Activated naive CD4-positive, alpha-beta T cell treated with anti-CD3 and anti-CD28 coated beads, Interleukin-2, amount 10 ng/mL, durations not matched to agents 7 days and 5 days (primary cell): ENCODE data around the gene MYO1D.
"Not testable (repeated sequence)": the region's sequence is repeated elsewhere in the genome, so short reads cannot be mapped to it uniquely, and the experiment has no call there.

Experiments used
- CTCF ChIA-PET: fragments of 350-600 bp; sonication (Branson Sonifier 250); formaldehyde crosslinking; loops from one replicate; lab custom pipeline; 2021; ENCODE audit warnings: antibody characterized with exemption; lab: Charles Lee
- DNase-seq: peaks from one replicate; pipeline ENCODE4 v3.0.0-alpha.2; 2020
- H3K27ac Mint-ChIP-seq: one replicate; pipeline ENCODE4 v1.8.0; 2021; ENCODE audit warnings: mild to moderate bottlenecking, moderate library complexity, mixed read lengths
- H3K27me3 Mint-ChIP-seq: one replicate; pipeline ENCODE4 v1.8.0; 2021; ENCODE audit warnings: mild to moderate bottlenecking, mixed read lengths
- H3K36me3 Mint-ChIP-seq: one replicate; pipeline ENCODE4 v1.8.0; 2021; ENCODE audit warnings: mixed read lengths
- H3K4me1 Mint-ChIP-seq: one replicate; pipeline ENCODE4 v1.8.0; 2021; ENCODE audit warnings: mixed read lengths
- H3K4me3 Mint-ChIP-seq: one replicate; pipeline ENCODE4 v1.8.0; 2021; ENCODE audit warnings: mild to moderate bottlenecking, moderate library complexity, mixed read lengths
- H3K9me3 Mint-ChIP-seq: one replicate; pipeline ENCODE4 v1.8.0; 2021; ENCODE audit warnings: mixed read lengths

Gene MYO1D

DNA sequence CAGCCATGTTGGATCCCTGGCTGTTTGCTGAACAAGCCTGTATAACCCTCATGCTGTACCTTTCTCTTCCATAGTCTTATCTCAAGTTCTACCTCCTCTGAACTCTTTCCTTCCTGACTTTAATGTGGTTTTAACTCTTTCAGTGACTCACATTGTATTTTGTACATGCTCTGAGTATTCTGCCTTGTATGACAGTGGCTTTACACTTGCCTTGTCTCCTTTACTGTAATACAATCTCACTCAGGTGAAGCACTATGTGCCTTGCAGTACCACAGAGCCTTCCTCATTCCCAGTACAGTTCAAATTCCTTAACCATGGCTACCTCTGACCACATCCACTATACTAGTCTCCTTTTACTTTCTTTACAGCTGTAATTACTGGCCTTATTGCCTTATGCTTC lies 418.6 kb downstream of the MYO1D start:
- CTCF ChIA-PET: no interaction called here
- Mint-ChIP-seq H3K36me3 (peaks cover 55% of the 10 kb centered on the region), H3K4me1 (peaks cover 31% of the 10 kb centered on the region), H3K9me3 (no peaks in the 10 kb centered on the region), H3K27me3 (no peaks in the 10 kb centered on the region), H3K4me3 (no peak overlapping the region), H3K27ac (no peak overlapping the region)
- no peak for DNase-seq

DNA sequence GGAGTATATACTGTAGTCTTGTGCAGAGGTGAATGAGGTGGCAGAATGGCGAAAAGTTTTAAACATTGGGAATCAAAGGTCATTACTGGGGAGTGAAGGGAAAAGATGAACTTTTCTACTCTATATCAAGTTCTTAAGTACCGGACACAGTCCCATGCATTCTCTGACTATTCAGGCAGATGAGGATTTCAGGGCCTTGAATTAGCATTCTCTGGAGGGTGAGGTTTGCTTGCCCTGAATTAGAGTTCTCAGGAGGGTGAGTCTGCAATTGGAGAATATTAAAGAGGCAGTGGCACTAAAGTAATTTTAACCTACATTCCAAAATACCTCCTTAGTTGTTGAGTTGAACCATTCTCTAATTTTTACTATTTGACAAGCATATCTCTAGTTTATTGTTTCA lies 423.6 kb downstream of the MYO1D start:
- CTCF ChIA-PET: interaction anchor here (1.1 to 1.5 kb wide), 2 partner anchors 9 kb away, joined by 3 to 7 read pairs; partner anchors contain the start of gene PSMD11
- Mint-ChIP-seq H3K4me3 (no peak overlapping the region), H3K27me3 (no peaks in the 10 kb centered on the region), H3K4me1 (peaks cover 24% of the 10 kb centered on the region), H3K36me3 (peaks cover 69% of the 10 kb centered on the region), H3K27ac (no peak overlapping the region), H3K9me3 (no peaks in the 10 kb centered on the region)
- DNase-seq: no peak

DNA sequence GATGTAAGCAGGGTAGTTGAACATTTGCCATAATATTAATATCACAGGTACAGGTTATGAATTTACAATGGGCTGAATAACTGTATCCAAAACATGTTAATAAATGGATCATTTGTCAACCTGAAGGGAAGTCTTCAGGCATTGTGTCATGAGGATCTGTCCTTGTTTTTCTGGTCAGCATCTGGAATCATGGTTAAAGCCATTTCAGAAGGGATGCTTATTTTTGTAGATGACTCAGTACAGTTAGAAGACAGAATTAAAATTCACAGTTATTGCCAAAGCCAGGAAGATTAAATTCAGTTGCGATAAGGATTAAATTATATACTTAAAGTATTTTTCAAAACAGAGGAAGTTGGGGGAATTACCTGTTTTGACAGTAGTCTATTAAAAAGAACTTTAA lies 424.6 kb downstream of the MYO1D start:
- peaks cover 16% of the 10 kb centered on the region for H3K4me1 Mint-ChIP-seq
- CTCF ChIA-PET: no interaction called here

DNA sequence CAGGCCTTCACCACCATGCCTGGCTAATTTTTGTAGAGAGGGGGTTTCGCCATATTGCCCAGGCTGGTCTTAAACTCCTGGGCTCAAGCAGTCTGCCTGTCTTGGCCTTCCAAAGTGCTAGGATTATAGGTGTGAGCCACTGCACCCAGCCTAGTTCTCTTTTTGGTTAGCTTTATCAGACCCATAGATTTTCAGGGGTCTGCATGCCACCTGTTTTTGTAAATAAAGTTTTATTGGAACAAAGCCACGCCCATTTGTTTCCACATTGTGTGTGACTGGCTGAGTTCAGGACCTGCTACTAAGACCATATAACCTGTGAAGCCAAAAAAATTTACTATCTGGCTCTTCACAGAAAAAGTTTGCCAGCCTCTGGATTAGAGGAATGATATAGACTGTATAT lies 425.0 kb downstream of the MYO1D start:
- no peak overlapping the region for H3K4me3 Mint-ChIP-seq
- no peak for DNase-seq
- no peak overlapping the region for H3K27ac Mint-ChIP-seq
- no peaks in the 10 kb centered on the region for H3K9me3 Mint-ChIP-seq
- H3K36me3 Mint-ChIP-seq: peaks cover 66% of the 10 kb centered on the region
- H3K4me1 Mint-ChIP-seq: peaks cover 16% of the 10 kb centered on the region
- CTCF ChIA-PET: no interaction called here
- no peaks in the 10 kb centered on the region for H3K27me3 Mint-ChIP-seq

More for the DNA sequence above, 424.6 kb downstream of the MYO1D start:
- H3K27me3 Mint-ChIP-seq: no peaks in the 10 kb centered on the region
- no peaks in the 10 kb centered on the region for H3K9me3 Mint-ChIP-seq
- no peak overlapping the region for H3K27ac Mint-ChIP-seq
- no peak for DNase-seq
- no peak overlapping the region for H3K4me3 Mint-ChIP-seq
- peaks cover 64% of the 10 kb centered on the region for H3K36me3 Mint-ChIP-seq

DNA sequence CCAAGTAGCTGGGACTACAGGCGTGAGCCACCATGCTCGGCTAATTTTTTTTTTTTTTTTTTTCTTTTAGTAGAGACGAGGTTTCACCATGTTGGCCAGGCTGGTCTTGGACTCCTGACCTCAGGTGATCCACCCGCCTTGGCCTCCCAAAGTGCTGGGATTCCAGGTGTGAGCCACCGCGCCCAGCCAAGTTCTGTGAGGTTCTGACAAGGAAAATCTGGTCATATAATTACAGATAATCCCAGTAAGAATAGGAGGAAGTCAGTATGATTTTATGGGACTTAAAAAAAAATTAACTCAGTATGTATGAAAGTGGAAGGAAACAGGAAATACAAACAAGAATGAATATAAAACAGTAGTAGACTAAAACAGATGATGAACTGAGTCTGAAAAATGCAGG lies 426.5 kb downstream of the MYO1D start:
- not testable (repeated sequence) for H3K4me3 Mint-ChIP-seq, DNase-seq, H3K27ac Mint-ChIP-seq, H3K9me3 Mint-ChIP-seq, H3K27me3 Mint-ChIP-seq
- Mint-ChIP-seq H3K4me1 (peaks cover 30% of the 10 kb centered on the region), H3K36me3 (peaks cover 69% of the 10 kb centered on the region)
- CTCF ChIA-PET: interaction anchor here (1.1 kb wide), 1 partner anchor 12 kb away, joined by 5 read pairs; no protein-coding TSS in a partner anchor

DNA sequence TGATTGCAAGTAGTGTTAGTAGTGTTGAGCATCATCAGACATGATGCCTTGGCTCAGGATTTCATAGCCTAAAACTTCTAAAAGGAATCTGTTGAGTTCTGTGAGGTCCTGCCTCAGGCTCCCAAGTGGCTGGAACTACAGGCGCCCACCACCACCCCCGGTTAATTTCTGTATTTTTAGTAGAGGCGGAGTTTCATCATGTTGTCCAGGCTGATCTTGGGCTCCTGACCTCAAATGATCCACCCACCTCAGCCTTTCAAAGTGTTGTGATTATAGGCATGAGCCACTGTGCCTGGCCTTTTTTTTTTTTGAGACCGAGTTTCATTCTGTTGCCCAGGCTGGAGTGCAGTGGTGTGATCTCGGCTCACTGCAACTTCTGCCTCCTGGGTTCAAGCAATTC lies 427.0 kb downstream of the MYO1D start:
- CTCF ChIA-PET: interaction anchor here (1.3 kb wide), 1 partner anchor 34 kb away, joined by 4 read pairs; no protein-coding TSS in a partner anchor
- Mint-ChIP-seq H3K27ac (no peak overlapping the region), H3K27me3 (no peaks in the 10 kb centered on the region), H3K4me3 (no peak overlapping the region), H3K4me1 (peaks cover 33% of the 10 kb centered on the region), H3K36me3 (peaks cover 69% of the 10 kb centered on the region), H3K9me3 (no peaks in the 10 kb centered on the region)
- no peak for DNase-seq

DNA sequence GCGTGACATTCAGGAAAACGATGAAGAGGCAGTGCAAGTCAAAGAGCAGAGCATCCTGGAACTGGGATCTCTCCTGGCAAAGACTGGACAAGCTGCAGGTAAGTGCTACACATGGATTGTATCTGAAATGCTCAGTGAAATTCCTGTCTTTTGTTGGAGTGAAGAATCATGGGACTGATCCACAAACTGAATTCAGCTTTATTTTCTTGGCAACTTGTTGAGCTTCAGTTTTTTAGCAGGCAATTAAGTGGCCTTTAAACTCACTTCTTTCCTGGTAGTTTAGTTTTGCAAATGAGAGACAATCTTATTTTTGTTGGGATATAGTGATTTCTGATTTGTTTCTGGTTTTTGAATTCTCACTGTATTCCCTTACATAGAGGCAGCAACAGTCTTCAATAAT lies 430.0 kb downstream of the MYO1D start:
- Mint-ChIP-seq H3K9me3 (no peaks in the 10 kb centered on the region), H3K27me3 (peaks cover 19% of the 10 kb centered on the region), H3K4me1 (peaks cover 45% of the 10 kb centered on the region), H3K4me3 (no peak overlapping the region), H3K27ac (no peak overlapping the region), H3K36me3 (peaks cover 47% of the 10 kb centered on the region)
- CTCF ChIA-PET: interaction anchor here (2.8 kb wide), 1 partner anchor 16 kb away, joined by 19 read pairs; no protein-coding TSS in a partner anchor
- DNase-seq: no peak

DNA sequence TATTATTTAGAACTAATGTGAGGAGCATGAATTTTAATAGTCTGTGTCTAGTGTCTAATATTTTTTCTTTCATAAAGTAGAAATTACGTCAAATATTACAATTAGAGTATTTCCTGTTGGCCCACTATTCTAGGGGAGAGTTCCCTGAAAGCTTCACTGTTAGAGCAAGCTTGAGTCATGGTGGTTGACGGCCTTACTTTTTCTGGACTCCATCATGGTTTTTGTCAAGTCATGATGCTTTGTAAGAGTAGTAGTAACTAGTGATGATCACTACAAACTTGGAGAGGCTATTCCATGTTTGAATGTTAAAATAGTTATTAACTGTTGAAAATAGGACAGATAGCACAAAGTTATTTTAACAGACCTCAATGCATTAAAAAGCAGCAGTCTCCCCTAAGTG lies 431.0 kb downstream of the MYO1D start:
- Mint-ChIP-seq H3K27me3 (peaks cover 28% of the 10 kb centered on the region), H3K36me3 (peaks cover 38% of the 10 kb centered on the region), H3K4me1 (peaks cover 49% of the 10 kb centered on the region), H3K27ac (peak overlapping the region; percentile 78), H3K4me3 (peak overlapping the region; percentile 88), H3K9me3 (no peaks in the 10 kb centered on the region)
- DNase-seq: no peak
- CTCF ChIA-PET: interaction anchor here (3.5 kb wide), 1 partner anchor 17 kb away, joined by 34 read pairs; no protein-coding TSS in a partner anchor

DNA sequence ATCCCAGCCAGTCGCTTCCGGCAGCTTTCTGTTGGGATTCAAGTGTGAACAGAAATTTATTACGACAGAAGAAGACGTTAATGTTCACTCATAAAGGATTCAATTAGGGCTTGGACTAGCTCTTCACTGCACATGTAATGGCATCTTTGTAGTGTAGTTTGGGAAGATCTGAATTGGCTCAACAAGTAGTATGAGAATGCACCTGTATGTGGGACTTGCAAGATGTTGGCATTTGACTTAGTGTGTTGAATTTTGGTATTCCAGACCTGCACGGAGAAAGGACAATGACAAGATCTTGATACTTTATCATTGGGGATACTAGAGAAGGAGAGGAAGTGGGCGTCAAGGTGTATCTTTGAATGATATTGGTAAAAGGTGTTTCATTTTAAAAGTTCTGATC lies 431.4 kb downstream of the MYO1D start:
- Mint-ChIP-seq H3K27me3 (peaks cover 33% of the 10 kb centered on the region), H3K27ac (peak overlapping the region; percentile 78), H3K4me3 (peak overlapping the region; percentile 88), H3K9me3 (no peaks in the 10 kb centered on the region), H3K4me1 (peaks cover 47% of the 10 kb centered on the region), H3K36me3 (peaks cover 35% of the 10 kb centered on the region)
- no peak for DNase-seq
- CTCF ChIA-PET: interaction anchor here (3.5 kb wide), 1 partner anchor 18 kb away, joined by 34 read pairs; no protein-coding TSS in a partner anchor

DNA sequence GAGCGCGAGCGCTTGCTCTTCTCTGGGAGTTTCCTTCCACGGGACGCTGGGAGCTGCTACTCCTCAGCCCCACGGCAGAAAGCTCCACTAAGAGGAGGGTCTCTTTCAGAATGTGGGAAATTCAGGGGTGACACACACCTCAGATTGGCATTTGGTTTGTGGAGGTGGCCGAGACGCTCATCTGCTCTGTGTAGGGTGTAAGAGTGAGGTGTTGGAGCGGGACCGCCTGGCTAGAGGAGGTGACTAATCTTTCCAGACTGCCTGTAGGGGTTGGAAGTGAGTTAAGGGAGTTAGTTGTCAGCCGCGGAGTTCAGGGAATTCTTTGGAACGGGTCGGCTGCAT lies 431.9 kb downstream of the MYO1D start:
- Mint-ChIP-seq H3K4me3 (peak overlapping the region; percentile 88), H3K4me1 (peaks cover 46% of the 10 kb centered on the region), H3K27ac (peak overlapping the region; percentile 78), H3K9me3 (no peaks in the 10 kb centered on the region), H3K36me3 (peaks cover 34% of the 10 kb centered on the region), H3K27me3 (peaks cover 35% of the 10 kb centered on the region)
- DNase-seq: peak; percentile 42
- CTCF ChIA-PET: interaction anchor here (1.5 to 3.5 kb wide), 3 partner anchors 9 to 38 kb away, joined by 4 to 34 read pairs (median 7); no protein-coding TSS in a partner anchor

DNA sequence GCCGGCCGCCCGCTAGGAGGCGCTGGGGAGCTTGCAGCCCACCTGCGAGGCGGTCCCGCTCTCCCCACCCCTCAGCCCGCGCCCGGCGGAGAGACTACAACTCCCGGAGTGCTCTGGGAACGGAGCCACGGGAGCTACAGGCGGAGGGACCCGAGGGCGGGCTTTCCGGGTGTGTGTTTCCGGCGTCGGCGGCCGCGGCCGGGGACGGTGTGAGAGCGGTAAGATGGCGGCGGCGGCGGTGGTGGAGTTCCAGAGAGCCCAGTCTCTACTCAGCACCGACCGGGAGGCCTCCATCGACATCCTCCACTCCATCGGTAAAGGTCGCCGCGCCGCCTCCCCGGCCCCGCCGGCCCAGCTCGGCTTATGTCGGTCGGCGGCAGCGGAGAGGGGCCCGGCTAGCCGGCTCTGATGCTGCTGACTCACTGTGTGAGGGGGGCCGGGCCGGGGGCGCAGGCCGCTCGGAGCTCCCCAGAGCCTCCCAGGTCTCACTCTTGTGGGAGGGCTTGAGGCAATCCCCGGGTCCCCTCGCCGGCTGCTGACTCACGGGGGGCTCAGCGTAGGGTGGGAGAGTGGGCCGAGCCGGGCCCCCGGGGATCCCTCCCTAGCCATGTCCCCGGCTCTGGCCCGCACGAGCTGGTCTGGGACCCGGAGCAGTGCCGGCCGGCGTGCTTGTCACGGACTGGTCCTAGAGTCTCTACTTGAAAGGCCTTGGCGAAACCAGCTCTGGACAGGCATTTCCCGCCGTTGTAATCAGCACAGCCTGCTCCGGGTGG lies 432.4 kb downstream of the MYO1D start, which contains the start of gene PSMD11:
PSMD11 (plus strand) TSS at position 210 of the 773 bp plus-strand sequence; CDS start at position 224, 14 bp downstream.
- Mint-ChIP-seq H3K27ac (peak within 1 kb of the TSS; percentile 86), H3K4me1 (peaks cover 42% of the 10 kb centered on the region), H3K9me3 (no peaks in the 10 kb centered on the region), H3K4me3 (peak within 1 kb of the TSS; percentile 88), H3K36me3 (peaks cover 29% of the 10 kb centered on the region), H3K27me3 (peaks cover 36% of the 10 kb centered on the region)
- peak; percentile 99 for DNase-seq
- CTCF ChIA-PET: interaction anchor here (0.7 to 3.5 kb wide), 17 partner anchors 10 to 433 kb away, joined by 3 to 34 read pairs (median 3); partner anchors contain the start of genes CDK5R1 and MYO1D

DNA sequence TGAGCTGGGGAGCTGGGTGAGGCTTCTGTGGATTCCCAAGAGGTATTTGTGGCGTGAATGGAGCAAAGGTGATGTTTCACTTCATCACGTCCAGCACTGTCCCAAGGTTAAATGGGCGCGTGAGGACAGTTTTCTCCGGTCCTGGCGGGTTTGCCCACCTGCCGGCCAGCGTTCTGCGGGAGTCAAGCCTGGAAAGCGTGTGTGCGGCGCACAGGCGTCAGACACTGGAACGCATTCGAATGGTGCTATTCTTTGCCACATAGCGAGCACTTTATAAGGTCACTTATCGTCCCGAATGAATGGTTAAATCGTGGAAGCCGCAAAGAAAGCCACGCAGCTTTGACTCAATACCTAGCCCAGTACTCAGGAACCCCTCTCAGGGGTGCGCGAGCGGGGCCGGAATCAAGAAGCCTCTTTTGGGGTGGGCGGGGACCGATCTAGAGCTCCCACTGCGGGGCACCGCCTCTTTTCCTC lies 433.1 kb downstream of the MYO1D start:
- no peak for DNase-seq
- Mint-ChIP-seq H3K27ac (peak overlapping the region; percentile 86), H3K36me3 (peaks cover 24% of the 10 kb centered on the region), H3K27me3 (peaks cover 40% of the 10 kb centered on the region), H3K4me1 (peaks cover 41% of the 10 kb centered on the region), H3K4me3 (peak overlapping the region; percentile 88), H3K9me3 (no peaks in the 10 kb centered on the region)
- CTCF ChIA-PET: interaction anchor here (0.7 to 3.5 kb wide), 17 partner anchors 10 to 433 kb away, joined by 3 to 34 read pairs (median 3); partner anchors contain the start of genes CDK5R1 and MYO1D
